DND-41 (cell line): Measurements from ENCODE around the gene CTNNA3.

Source experiments
- ATAC-seq: fragments of 200-7000 bp; cut with Tn5 transposase; 3 replicates; pipeline ENCODE4 v1.9.1; 2021; ENCODE audit warnings: low read depth; ENCODE audit not compliant: insufficient read depth
- DNase-seq: peaks from one replicate; pipeline ENCODE4 v3.0.0-alpha.2; 2020
- H2AFZ ChIP-seq: 2 replicates; pipeline ENCODE4 v1.6.0; 2012; ENCODE audit warnings: low read depth, low read length
- H3K27ac ChIP-seq: 2 replicates; pipeline ENCODE4 v1.5.1; 2012; ENCODE audit warnings: low read length, inconsistent platforms
- H3K27me3 ChIP-seq: fragments of 200-600 bp; sonication (generic); 2 replicates; pipeline ENCODE4 v1.6.0; 2012; ENCODE audit warnings: low read length, mild to moderate bottlenecking, inconsistent platforms; ENCODE audit not compliant: insufficient read depth, poor library complexity
- H3K36me3 ChIP-seq: 2 replicates; pipeline ENCODE4 v1.5.1; 2012; ENCODE audit warnings: low read length, inconsistent platforms; ENCODE audit not compliant: insufficient read depth
- H3K4me1 ChIP-seq: 2 replicates; pipeline ENCODE4 v1.5.1; 2012; ENCODE audit warnings: mild to moderate bottlenecking, low read length; ENCODE audit not compliant: insufficient read depth
- H3K4me2 ChIP-seq: 2 replicates; pipeline ENCODE4 v1.6.0; 2012; ENCODE audit warnings: mild to moderate bottlenecking, moderate library complexity, low read length, inconsistent platforms; ENCODE audit not compliant: insufficient read depth
- H3K4me3 ChIP-seq, 2 experiments: fragments of 200-600 bp in 1 of 2; shearing (Covaris generic) in 1 of 2; 2 replicates each; pipeline ENCODE4 v1.5.1; 2012 to 2016; ENCODE audit warnings: inconsistent platforms in 2 of 2, low read length in 2 of 2, mild to moderate bottlenecking in 2 of 2, low read depth in 1 of 2, moderate library complexity in 1 of 2
- H3K79me2 ChIP-seq: 2 replicates; pipeline ENCODE4 v1.6.0; 2012; ENCODE audit warnings: low read length, inconsistent platforms; ENCODE audit not compliant: insufficient read depth
- H3K9ac ChIP-seq: 2 replicates; pipeline ENCODE4 v1.6.0; 2012; ENCODE audit warnings: low read depth, mild to moderate bottlenecking, inconsistent platforms, low read length, moderate library complexity
- H3K9me3 ChIP-seq: 2 replicates; pipeline ENCODE4 v1.5.1; 2012; ENCODE audit warnings: low read length, moderate library complexity, mild to moderate bottlenecking, inconsistent platforms; ENCODE audit not compliant: insufficient read depth, severe bottlenecking
- H4K20me1 ChIP-seq: 2 replicates; pipeline ENCODE4 v1.6.0; 2012; ENCODE audit warnings: low read length; ENCODE audit not compliant: insufficient read depth
- EZH2 ChIP-seq: IDR thresholded peaks from 3 replicates; pipeline ENCODE4 v1.6.1; 2012; ENCODE audit warnings: borderline replicate concordance, low read depth, mild to moderate bottlenecking, moderate library complexity, low read length, inconsistent platforms; ENCODE audit not compliant: severe bottlenecking
- TF ChIP-seq, protein P1 (sequence below): IDR thresholded peaks from 2 replicates; pipeline ENCODE4 v1.5.1; 2012; ENCODE audit warnings: borderline replicate concordance, low read length, moderate library complexity, mild to moderate bottlenecking; ENCODE audit not compliant: poor library complexity, severe bottlenecking; ENCODE audit errors: extremely low read depth

CTNNA3 gene

DNA sequence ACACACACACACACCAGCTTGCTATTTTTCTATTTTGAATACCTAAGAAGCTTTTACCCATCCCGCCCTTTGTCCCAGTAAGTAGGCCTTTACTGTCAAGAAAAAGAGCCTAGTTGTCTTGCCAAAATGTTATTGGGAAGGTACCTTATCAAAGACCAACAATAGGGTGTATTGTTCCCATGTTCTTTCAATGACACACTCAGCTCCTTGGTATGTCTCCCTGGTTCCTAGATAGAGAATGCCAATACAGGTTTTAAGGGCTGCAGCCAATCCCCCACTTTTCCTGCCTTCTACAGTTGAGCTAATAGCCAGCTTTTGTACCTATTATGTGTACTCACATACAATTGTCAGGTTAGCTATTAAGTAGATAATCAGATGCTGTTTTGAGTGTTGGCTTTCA lies 862.1 kb downstream of the CTNNA3 start:
- Histone ChIP-seq H3K27me3 (no peaks in the 10 kb centered on the region), H3K9me3 (no peaks in the 10 kb centered on the region), H3K79me2 (no peaks in the 10 kb centered on the region), H4K20me1 (no peaks in the 10 kb centered on the region), H3K4me3 (no peak overlapping the region), H3K27ac (no peak overlapping the region), H2AFZ (no peak overlapping the region), H3K4me1 (no peaks in the 10 kb centered on the region), H3K4me2 (no peak overlapping the region), H3K9ac (no peak overlapping the region), H3K36me3 (no peaks in the 10 kb centered on the region)
- DNase-seq, result no peak
- TF ChIP-seq EZH2, result no peak
- TF ChIP-seq, protein P1, sequence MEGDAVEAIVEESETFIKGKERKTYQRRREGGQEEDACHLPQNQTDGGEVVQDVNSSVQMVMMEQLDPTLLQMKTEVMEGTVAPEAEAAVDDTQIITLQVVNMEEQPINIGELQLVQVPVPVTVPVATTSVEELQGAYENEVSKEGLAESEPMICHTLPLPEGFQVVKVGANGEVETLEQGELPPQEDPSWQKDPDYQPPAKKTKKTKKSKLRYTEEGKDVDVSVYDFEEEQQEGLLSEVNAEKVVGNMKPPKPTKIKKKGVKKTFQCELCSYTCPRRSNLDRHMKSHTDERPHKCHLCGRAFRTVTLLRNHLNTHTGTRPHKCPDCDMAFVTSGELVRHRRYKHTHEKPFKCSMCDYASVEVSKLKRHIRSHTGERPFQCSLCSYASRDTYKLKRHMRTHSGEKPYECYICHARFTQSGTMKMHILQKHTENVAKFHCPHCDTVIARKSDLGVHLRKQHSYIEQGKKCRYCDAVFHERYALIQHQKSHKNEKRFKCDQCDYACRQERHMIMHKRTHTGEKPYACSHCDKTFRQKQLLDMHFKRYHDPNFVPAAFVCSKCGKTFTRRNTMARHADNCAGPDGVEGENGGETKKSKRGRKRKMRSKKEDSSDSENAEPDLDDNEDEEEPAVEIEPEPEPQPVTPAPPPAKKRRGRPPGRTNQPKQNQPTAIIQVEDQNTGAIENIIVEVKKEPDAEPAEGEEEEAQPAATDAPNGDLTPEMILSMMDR, result no peak
- ATAC-seq, result no peak

DNA sequence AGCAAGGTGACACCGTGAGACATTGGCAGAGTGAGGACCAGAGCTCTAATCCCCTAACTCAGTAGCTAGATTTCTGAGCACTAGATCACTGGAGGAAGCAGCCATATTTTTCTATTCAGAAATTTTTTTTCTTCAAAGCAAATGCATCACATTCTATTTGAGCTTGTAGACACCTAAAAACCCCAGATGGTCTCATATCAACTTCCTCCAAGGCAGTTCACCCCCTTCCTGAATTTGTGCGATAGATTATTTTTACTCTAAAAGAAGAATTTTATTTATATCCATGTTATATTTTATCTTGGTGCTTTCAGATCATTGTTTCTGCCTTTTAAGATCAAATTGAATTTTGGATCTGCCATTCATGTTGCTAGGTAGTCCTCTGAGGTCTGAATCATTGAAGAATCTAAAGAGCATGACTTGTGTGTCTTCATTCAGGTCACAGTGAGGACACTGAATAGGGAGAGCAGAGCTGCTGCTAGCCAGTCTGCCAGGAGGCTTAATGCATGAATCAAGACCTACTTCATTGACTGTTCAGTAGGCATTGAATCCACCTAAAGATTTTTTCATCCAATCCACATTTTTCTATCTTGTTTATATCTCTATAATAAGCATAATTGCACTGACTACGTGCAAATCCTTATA lies 863.1 kb downstream of the CTNNA3 start:
- ATAC-seq (no peak), DNase-seq (no peak)
- TF ChIP-seq, protein P1, result no peak
- no peak for TF ChIP-seq EZH2
- Histone ChIP-seq H3K36me3 (no peaks in the 10 kb centered on the region), H3K79me2 (no peaks in the 10 kb centered on the region), H3K27me3 (no peaks in the 10 kb centered on the region), H3K4me1 (no peaks in the 10 kb centered on the region), H3K4me3 (no peak overlapping the region), H4K20me1 (no peaks in the 10 kb centered on the region), H3K9me3 (no peaks in the 10 kb centered on the region), H2AFZ (no peak overlapping the region), H3K9ac (no peak overlapping the region), H3K4me2 (no peak overlapping the region), H3K27ac (no peak overlapping the region)

DNA sequence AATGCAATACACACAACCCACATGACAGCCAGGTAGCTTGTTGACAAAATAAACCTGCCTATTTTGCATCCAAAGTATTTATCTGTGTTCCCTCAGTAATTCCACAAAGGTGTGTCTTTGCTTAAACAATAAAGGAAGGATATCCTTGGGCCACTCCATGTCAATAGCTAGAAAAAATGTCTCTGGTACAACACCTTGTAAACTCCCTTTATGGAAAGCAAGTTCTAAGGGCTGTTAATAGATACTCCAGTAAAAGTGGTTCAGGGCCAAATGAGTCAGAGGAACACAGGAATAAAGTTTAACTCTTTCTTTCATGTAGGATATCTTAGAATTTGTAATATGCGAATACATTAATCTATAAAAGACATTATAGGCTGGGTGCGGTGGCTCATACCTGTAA lies 867.0 kb downstream of the CTNNA3 start:
- no peaks in the 10 kb centered on the region for H3K27me3 ChIP-seq
- H4K20me1 ChIP-seq, result no peaks in the 10 kb centered on the region
- ATAC-seq, result no peak
- no peaks in the 10 kb centered on the region for H3K4me1 ChIP-seq
- no peak overlapping the region for H3K4me2 ChIP-seq
- H3K4me3 ChIP-seq, result no peak overlapping the region
- H3K9me3 ChIP-seq, result no peaks in the 10 kb centered on the region
- DNase-seq, result no peak
- H3K9ac ChIP-seq, result no peak overlapping the region
- H2AFZ ChIP-seq, result no peak overlapping the region
- no peak overlapping the region for H3K27ac ChIP-seq
- no peak for TF ChIP-seq EZH2
- TF ChIP-seq, protein P1, result no peak
- H3K79me2 ChIP-seq, result no peaks in the 10 kb centered on the region
- no peaks in the 10 kb centered on the region for H3K36me3 ChIP-seq
